Smooth muscle cell (in vitro differentiated cells): Measurements from ENCODE around the gene PHACTR2. TPM values are rescaled to one million over a fixed set of nuclear protein-coding genes. Genes with fewer than 3 reads are reported as not detected.

Experiments used
- DNase-seq: peaks from one replicate; lab custom pipeline; 2025; ENCODE audit not compliant: unreplicated experiment; lab: John Stamatoyannopoulos, UW
- H2AFZ ChIP-seq: fragments of 200-600 bp; sonication (generic); 2 replicates; pipeline ENCODE4 v1.6.0; 2016; ENCODE audit warnings: antibody characterized with exemption, low read depth, mild to moderate bottlenecking
- H3F3A ChIP-seq: fragments of 200-600 bp; sonication (generic); 2 replicates; pipeline ENCODE4 v1.6.0; 2017; ENCODE audit warnings: antibody characterized with exemption, low read depth
- H3K27ac ChIP-seq: fragments of 200-600 bp; sonication (generic); 2 replicates; pipeline ENCODE4 v1.5.1; 2016; ENCODE audit warnings: low read depth, mild to moderate bottlenecking
- H3K27me3 ChIP-seq: fragments of 200-600 bp; sonication (generic); 2 replicates; pipeline ENCODE4 v1.6.1; 2016; ENCODE audit warnings: low read depth, mild to moderate bottlenecking
- H3K36me3 ChIP-seq: fragments of 200-600 bp; sonication (generic); 2 replicates; pipeline ENCODE4 v1.5.1; 2016; ENCODE audit warnings: low read depth
- H3K4me1 ChIP-seq: fragments of 200-600 bp; sonication (generic); 2 replicates; pipeline ENCODE4 v1.5.1; 2016; ENCODE audit warnings: low read depth
- H3K4me2 ChIP-seq: fragments of 200-600 bp; sonication (generic); 2 replicates; pipeline ENCODE4 v1.6.0; 2016; ENCODE audit warnings: mild to moderate bottlenecking
- H3K4me3 ChIP-seq: fragments of 200-600 bp; sonication (generic); 2 replicates; pipeline ENCODE4 v1.5.1; 2016; ENCODE audit warnings: mild to moderate bottlenecking
- H3K79me2 ChIP-seq: fragments of 200-600 bp; sonication (generic); 2 replicates; pipeline ENCODE4 v1.6.0; 2016; ENCODE audit warnings: low read depth, mild to moderate bottlenecking
- H3K9ac ChIP-seq: fragments of 200-600 bp; sonication (generic); 2 replicates; pipeline ENCODE4 v1.6.0; 2016; ENCODE audit warnings: low read depth
- H3K9me3 ChIP-seq: fragments of 200-600 bp; sonication (generic); replicated peaks from 2 replicates; pipeline ENCODE4 v1.5.1; 2016; ENCODE audit warnings: low read depth
- H4K20me1 ChIP-seq: fragments of 200-600 bp; sonication (generic); 2 replicates; pipeline ENCODE4 v1.6.0; 2016; ENCODE audit warnings: low read depth
- WGBS: methylation state at CpG from one replicate; pipeline ENCODE4 v1.1.7; 2016; ENCODE audit warnings: low lambda C conversion rate; 5-methylcytosine and 5-hydroxymethylcytosine counted together
- polyA plus RNA-seq: library from polyadenylated mRNA; unstranded; fragments of >200 nt; fragmentation: Nextera tagmentation; extraction: Ambion mirVana; gene quantifications from 2 replicates; pipeline ENCODE4 v1.2.1, GENCODE V29; 2016
- total RNA-seq: library from RNA; depleted of rRNA; stranded (reverse); fragments of >200 nt; gene quantifications from 2 replicates; pipeline ENCODE4 v1.2.3, GENCODE V29; 2014
- TF ChIP-seq, protein P1 (sequence below): fragments of 200-600 bp; sonication (generic); IDR thresholded peaks from 2 replicates; pipeline ENCODE4 v1.5.1; 2017; ENCODE audit warnings: borderline replicate concordance, mild to moderate bottlenecking, antibody characterized with exemption; ENCODE audit not compliant: insufficient read depth, poor library complexity, severe bottlenecking

PHACTR2 gene
- total and polyA plus RNA-seq, 2 experiments from 2014 or later = 62.7 to 80.4 TPM

DNA sequence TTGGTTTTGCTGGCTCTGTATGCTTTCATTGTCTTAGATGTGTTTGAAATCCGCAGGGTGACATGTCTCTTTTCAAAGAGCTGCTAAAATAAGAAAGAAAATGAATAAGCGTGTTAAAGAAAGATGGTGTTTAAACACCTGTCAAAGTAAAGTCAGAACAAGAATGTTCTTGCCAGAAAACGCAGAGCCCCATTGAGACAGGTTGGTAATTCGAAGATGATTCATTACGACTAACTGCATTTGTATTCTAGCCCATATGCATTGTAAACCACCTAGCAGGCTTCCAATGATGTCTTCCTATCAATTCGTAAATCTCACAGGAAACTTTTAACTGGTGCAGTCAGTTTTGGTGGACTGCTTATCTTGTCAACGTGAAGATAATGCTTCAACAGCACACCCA is 16.8 kb downstream of the PHACTR2 start:
- no peaks in the 10 kb centered on the region for H3K9me3 ChIP-seq
- H3K4me2 ChIP-seq = peak overlapping the region; percentile 9
- WGBS = 60% methylated on average over 7 of the region's 7 CpGs
- no peak overlapping the region for H2AFZ ChIP-seq
- H3F3A ChIP-seq = no peaks in the 10 kb centered on the region
- H3K79me2 ChIP-seq = peaks cover 99% of the 10 kb centered on the region
- no peak for DNase-seq
- TF ChIP-seq, protein P1, sequence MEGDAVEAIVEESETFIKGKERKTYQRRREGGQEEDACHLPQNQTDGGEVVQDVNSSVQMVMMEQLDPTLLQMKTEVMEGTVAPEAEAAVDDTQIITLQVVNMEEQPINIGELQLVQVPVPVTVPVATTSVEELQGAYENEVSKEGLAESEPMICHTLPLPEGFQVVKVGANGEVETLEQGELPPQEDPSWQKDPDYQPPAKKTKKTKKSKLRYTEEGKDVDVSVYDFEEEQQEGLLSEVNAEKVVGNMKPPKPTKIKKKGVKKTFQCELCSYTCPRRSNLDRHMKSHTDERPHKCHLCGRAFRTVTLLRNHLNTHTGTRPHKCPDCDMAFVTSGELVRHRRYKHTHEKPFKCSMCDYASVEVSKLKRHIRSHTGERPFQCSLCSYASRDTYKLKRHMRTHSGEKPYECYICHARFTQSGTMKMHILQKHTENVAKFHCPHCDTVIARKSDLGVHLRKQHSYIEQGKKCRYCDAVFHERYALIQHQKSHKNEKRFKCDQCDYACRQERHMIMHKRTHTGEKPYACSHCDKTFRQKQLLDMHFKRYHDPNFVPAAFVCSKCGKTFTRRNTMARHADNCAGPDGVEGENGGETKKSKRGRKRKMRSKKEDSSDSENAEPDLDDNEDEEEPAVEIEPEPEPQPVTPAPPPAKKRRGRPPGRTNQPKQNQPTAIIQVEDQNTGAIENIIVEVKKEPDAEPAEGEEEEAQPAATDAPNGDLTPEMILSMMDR = no peak
- peaks cover 22% of the 10 kb centered on the region for H3K4me1 ChIP-seq
- no peak overlapping the region for H3K27ac ChIP-seq
- H4K20me1 ChIP-seq = peaks cover 98% of the 10 kb centered on the region
- no peak overlapping the region for H3K4me3 ChIP-seq
- no peaks in the 10 kb centered on the region for H3K27me3 ChIP-seq
- no peak overlapping the region for H3K9ac ChIP-seq
- no peaks in the 10 kb centered on the region for H3K36me3 ChIP-seq

GRCh38 chr6:143695130-143695968 is 17.6 kb downstream of the PHACTR2 start:
- H3K27ac ChIP-seq = no peak overlapping the region
- H3K4me2 ChIP-seq = peak overlapping the region; percentile 9
- H3K9ac ChIP-seq = no peak overlapping the region

DNA sequence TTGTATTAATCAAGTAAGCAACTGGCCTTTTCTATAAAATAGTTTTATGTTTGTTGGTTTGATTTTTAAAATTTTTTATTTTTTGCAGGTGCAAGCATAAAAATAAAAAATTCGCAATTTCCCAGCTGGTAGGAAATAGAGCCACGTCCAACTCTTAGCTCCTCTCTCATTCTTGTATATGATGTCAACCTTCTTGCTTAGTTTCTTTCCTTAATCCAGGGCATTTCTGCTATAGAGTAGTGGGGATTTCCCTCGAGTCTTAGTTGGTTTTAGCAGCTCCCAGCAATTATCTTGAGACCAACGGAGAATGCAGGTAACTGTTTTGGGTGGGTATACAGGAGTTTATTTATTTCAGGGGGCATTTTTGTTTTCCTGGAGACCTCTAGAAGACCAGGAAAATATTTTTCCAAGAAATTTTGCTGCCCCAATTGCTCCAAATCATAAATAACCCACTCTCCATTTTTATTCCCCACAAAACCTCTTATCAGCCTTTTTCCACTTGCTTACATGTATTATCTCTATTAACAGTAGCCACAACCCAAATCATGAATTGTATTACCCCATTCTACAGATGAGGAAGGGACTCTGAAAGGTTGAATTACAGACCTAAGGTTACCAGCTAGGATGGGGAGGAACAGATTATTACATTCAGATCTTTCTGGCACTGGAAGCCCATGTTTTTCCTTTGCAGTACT is 18.4 kb downstream of the PHACTR2 start:
- no peaks in the 10 kb centered on the region for H3F3A ChIP-seq
- no peaks in the 10 kb centered on the region for H3K9me3 ChIP-seq
- WGBS = 55% methylated on average over 4 of the region's 4 CpGs
- peak overlapping the region; percentile 34 for H3K27ac ChIP-seq
- no peak overlapping the region for H3K9ac ChIP-seq
- H3K4me3 ChIP-seq = no peak overlapping the region
- H3K4me1 ChIP-seq = peaks cover 11% of the 10 kb centered on the region
- no peak for DNase-seq
- peak overlapping the region; percentile 9 for H3K4me2 ChIP-seq
- no peaks in the 10 kb centered on the region for H3K36me3 ChIP-seq
- peaks cover 98% of the 10 kb centered on the region for H4K20me1 ChIP-seq
- no peak overlapping the region for H2AFZ ChIP-seq
- H3K79me2 ChIP-seq = peaks cover 92% of the 10 kb centered on the region
- TF ChIP-seq, protein P1 = no peak
- H3K27me3 ChIP-seq = no peaks in the 10 kb centered on the region

More at GRCh38 chr6:143695130-143695968, 17.6 kb downstream of the PHACTR2 start:
- no peak for DNase-seq
- Histone ChIP-seq H3K4me1 (peaks cover 18% of the 10 kb centered on the region), H3K4me3 (no peak overlapping the region), H3K27me3 (no peaks in the 10 kb centered on the region), H4K20me1 (peaks cover 98% of the 10 kb centered on the region), H3K79me2 (peaks cover 99% of the 10 kb centered on the region), H3F3A (no peaks in the 10 kb centered on the region), H3K9me3 (no peaks in the 10 kb centered on the region), H3K36me3 (no peaks in the 10 kb centered on the region), H2AFZ (no peak overlapping the region)
- TF ChIP-seq, protein P1 = no peak
- 82% methylated on average over 7 of the region's 7 CpGs for WGBS
